MM.1S (cell line): Measurements from ENCODE around the gene KRT74.

Source experiments
- CTCF ChIP-seq: fragments of 300-600 bp; sonication (generic); IDR thresholded peaks from 2 replicates; pipeline ENCODE4 v1.5.1; 2016; ENCODE audit warnings: antibody characterized with exemption, low read length, mixed read lengths
- EZH2 ChIP-seq: fragments of 300-600 bp; sonication (generic); optimal IDR thresholded peaks from 2 replicates; pipeline ENCODE3; 2017; ENCODE audit warnings: low read depth, mild to moderate bottlenecking, antibody characterized with exemption, low read length, mixed read lengths

- TF ChIP-seq EZH2 (no peak), CTCF (no peak)
Measured at GRCh38 chr12:52517888-52518287, 55.8 kb downstream of the KRT74 start.
